HG02885 (cell line): ENCODE data around the gene TMEFF2.

Source experiments
- ATAC-seq: cut with Tn5 transposase; IDR thresholded peaks from one replicate; pipeline ENCODE4 v1.9.1; 2021; ENCODE audit warnings: mild to moderate bottlenecking; ENCODE audit not compliant: unreplicated experiment, poor library complexity

Gene TMEFF2

DNA sequence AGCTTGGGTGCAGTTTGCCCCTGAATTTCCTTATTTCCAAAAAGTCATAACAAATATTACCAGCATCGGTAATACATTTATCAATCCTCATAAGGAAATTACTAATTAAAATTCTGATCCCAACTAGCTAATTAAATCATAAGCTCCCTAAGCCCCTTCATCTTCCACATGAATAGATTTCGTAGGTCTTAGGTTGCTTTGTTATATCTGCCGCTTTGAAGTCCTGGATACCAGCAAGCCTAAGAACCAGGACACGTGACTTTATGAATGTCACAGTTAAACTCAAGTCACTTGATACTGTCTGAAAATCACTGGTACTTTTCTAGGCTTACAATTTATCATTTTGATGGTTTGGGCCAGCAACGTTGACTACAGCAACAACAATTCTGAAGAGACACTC is 213.0 kb downstream of the TMEFF2 start:
- no peak for ATAC-seq

DNA sequence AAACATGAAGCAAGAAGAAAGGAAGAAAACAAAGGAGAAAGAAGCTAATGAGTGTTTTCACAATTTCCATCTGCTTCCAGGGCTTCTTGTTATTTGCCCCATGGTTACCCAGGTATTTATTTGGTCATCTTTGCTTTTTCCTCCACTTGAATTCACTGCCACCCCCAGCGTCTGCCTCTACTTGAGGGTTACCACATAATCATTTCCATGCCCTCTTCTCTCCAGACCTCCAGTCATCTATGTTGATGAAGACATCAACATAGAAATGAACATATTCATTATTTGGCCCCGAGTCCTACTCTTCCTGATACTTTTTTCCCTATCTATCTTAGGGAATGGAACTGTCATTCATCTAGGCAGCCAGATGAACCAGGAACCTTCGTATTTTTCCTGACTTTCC is 214.2 kb downstream of the TMEFF2 start:
- ATAC-seq, result no peak

DNA sequence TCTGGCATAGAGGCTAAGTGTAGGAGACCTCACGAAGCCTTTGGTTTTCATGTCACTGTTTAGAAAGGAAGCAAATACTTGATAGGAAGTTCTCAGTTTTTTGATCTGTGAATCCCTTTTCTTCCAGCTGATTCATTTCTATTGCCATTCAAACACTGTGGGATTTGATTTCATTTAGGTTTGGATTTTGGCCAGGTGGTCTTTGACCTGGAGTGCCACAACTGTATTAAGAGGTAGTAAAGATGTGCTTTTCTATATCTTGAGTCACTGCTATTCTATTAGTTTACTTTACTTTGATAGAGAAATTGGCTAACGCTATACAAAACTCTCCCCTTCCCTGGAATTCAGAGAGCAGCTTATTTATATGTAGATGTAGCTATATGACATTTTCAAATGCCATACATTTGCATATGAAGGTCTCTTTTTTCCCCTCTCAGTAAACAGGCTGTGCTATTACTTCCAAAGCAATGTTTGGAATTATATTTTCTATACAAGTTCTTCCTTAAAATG is 215.5 kb downstream of the TMEFF2 start:
- no peak for ATAC-seq

DNA sequence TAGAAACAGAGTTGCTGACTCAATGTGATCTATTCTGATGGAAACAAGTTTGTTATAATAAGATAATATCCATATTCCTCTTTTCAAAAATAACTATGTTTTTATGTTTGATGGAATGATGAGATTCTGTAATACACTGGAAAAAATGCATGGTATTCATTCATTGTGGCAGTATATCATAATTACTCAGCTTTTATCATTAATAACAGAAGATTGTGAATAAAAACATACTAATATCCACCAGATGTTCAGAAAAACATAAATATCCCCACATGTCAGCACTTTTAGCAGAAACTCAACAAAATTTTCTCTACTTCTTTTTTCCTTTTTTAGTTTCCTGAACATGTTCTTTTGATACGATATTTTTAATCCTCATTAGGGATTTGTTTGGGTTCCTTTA is 217.0 kb downstream of the TMEFF2 start:
- no peak for ATAC-seq

DNA sequence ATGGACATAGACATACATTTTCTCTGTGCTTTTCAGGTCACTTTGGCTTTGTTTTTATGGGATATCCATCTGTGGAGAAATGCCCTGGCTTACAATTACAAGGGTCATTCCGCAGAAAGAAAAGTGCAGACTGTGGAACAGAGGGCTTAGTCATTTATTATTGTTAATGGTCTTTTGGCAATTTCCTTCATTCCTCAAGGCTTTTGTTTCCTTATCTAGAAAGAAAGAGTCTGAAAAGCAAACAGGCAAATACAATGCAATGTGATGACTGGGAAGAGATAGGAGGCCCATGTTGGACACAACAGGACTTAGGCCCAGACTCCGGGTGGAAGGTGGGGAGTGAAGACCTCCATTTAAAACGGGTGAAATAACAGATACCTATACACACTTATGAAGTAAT is 218.3 kb downstream of the TMEFF2 start:
- ATAC-seq, result no peak

DNA sequence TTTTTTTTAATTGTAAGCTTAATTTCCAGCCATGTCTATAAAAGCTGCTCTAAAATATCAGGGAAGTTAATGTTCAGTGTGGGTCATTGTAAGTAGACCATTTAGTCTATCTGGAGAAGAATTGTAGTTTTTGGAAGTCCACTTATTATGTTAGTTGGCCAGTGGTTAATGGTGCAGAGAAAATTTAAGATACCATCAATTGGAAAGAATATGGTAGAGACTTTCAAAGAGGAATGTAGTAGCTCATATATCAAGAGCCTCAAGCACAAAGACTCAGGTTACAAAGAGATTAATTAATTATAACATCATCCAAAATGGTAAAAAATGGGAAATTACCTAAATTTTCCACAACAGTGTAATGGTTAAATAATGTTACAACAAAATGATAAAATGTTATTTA is 220.1 kb downstream of the TMEFF2 start:
- no peak for ATAC-seq

DNA sequence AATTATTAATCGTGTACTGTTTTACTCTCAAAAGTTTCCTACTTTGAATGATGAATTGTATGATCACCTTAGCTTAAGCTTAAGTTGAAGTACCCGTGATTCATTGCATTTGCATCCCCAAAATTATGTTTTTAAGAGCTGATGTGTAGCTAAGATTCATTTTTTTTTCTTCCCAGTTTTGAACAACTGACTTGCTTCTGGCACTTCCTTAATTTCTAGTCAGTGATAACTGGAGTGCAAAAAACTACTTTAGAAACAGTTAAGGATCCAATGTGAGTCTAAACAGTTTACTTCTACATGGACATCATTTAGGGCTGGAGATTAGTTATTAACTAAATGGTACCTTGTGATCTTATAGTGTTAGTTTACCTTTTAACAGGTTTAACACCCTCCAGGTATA is 223.9 kb downstream of the TMEFF2 start:
- no peak for ATAC-seq

DNA sequence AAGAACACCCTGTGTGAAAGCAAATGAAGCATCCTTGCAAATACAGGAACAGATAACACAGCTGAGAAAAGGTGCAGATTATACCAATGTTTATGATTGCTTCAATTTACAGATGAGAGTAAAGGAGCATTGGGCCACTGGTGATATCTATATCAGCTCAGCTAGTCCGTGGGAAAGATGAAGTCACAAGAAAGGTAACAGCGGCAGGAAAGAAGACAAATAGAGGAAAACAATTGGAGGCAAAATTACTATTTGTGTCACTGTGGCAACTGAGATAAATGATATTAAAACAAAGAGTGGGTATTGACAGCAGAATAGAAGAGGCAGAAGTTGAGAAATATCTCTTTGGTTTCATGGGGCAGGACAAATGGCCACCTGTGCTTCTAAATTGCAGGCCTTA is 226.6 kb downstream of the TMEFF2 start:
- no peak for ATAC-seq

DNA sequence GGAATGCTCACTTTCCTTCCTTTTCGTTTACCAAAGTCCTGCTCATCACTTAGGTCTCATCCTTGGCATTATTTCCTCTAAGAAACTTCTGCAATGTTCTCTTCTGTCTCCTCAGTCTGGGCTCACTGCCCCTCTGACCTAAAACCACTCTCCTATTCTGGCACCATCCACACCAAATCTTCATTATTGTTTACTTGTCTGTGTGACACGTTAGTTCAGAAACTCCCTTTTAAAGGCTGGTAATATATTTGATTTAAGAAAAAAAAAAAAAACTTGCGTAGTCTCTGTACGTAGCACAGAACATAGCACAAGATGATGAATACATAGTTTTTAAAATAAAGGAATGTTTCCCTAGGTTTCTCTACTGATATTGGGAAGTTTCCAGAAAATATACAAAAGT is 229.0 kb downstream of the TMEFF2 start:
- ATAC-seq, result no peak

DNA sequence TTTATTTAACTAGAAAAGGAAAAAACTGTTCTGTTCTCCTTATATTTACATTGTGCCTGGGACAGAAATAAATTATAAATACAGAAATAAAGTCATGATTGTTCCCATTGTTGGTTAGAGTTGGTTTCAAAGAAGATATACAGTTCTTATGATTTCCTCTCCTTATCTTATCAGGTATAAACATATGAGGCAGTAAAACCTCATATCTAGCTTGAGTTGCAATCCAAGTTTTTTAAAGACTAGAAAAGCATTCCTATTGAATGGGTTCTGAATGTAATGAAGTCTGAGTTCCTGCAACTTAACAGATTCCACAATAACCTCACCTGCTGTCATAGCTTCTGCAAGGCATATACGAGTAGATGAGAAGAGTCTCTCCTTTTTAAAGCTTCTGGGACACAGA is 233.2 kb downstream of the TMEFF2 start:
- no peak for ATAC-seq

DNA sequence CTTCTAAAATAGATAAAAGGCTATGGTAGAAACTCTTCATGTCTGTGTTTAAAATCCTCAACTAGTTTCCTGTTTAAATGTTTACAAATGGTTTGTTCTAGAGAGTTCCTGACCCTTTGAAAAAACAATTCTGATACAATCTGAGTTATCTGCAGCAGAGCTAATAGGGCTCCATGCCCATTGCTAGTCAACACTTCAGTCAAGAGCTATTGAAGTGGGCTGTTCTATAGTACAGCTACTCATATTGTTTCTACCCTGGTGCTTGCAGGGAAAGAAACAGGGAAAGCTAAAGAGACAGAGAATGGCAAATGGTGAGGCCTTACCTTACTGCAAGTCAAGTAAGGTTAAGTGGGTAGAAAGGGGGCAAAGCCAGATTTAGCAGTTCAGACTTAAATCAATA is 235.5 kb downstream of the TMEFF2 start:
- ATAC-seq, result no peak

DNA sequence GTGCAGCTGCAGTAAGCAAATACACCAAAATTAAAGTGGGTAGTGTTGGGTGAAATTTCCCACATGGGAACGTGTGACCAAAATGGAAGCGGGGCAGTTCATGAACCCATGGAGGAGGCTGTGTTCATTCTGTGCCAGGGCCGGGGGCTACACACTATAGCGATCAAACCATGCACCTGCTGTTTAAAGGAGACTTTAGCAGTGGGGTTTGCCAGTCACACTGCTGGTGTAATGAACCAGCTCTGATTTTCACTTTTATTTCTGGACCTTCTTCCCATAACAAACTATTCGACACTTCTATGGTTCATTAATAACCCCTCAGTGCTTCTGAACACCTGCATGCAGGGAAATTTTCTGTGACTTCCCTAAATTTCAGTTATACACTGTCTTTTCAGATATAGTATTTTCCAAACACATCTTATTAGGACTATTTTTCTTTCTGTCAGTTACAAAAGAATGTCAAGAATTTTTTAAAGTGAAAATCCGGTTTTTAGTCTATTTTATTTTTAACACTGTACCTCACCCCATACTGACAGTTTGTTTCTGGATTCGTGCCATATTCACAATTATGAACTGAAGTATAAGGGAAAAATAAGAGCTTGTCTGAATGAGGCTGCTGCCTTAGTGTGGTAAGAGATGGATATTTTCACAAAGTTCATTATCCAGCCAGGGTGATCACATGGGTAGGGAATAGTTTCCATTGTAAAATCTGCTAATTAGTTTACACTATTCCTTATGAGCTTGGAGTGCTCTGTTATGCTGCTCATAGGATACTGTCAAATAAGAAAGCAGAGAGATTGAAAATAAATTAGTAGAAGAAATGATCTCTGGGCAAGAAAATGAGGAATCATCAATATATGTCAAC is 236.5 kb downstream of the TMEFF2 start:
- no peak for ATAC-seq

DNA sequence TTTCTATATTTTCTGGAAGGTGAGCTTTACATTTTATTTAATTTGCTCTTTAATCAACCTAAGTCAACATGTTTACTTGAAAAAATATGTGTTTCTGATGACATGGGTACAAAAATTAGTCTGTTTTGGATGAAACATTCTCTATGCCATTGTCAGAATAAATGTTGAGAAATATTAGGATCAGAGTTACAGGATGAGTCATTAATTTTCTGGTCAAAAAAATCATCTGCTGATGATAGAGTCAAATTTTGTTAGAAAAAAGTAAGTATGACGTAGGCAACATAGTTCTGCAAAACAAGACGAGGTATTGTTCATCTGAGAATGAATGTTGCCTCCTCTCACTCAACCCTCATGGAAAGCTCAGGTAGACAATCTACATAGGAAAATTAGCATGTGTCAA is 240.3 kb downstream of the TMEFF2 start:
- no peak for ATAC-seq

DNA sequence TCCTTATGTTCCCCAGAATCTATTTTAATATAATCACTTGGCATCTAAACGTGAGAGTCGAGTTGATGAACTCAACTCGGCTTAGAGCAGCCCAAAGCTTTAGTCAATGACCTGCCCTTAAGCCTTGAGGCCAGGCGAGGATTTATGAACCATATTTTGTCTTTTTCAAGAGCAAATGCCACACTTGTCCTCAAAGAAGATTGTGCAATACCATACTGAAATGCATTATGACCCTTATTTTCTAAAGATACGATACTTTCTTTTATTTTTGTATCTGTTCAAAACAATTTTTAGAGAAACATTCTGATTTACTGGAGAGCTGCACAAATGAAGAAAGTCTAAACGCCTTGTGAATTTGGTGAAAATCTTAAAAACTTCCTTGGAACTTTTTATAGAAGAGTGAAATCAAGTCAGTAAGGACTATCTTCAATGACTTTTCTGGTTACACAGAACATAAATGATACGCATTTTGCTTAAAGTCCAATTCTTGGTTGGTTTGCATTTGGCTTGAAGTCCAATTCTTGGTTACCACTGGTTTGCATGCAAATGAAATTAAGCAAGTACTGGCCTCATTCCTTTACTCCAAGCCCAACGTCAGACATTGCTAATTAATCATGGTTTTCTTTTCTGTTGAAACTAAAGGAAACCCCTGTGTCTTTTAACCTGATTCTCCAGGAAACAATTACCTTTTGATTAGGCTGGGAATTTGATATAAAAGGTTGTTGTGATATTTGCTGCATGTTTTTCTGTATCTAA is 242.0 kb downstream of the TMEFF2 start:
- no peak for ATAC-seq

DNA sequence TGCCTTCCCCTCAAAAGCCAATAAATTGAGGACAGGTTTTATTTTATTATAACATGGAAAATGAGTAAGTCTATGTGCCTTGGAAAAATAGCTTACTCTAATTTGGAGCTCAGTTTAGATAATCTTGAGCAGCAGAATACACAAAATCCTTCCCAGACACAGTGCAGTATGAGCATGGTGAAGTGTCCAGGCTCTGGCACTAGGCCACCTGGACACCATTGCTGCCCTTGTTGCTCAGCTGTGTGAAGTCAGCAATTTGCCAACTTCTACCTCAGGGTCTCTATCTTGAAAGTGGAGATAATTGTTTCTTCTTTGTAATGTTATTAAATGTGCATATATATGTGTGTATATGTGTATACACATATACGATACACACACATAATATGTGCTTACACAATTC is 242.9 kb downstream of the TMEFF2 start:
- ATAC-seq, result no peak

DNA sequence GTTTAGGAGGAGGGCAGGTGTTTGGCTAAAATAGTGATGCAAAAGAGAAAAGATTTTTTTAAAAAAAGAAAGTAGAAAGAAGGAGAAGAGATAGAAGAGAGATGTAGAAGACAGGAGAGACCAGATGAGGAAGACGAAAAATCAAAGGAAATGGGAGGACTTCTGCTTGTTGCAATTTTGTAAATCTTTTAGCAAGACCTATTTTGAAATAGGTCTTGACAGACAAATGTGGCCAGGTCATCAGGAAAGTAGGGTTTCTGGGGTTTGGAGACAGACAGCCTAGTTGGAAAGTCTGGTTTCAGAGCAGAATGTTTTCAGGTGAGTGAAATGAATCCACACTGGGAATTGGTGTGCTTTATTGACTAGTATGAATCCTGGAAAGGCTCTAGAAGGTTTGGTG is 243.4 kb downstream of the TMEFF2 start:
- ATAC-seq, result no peak

DNA sequence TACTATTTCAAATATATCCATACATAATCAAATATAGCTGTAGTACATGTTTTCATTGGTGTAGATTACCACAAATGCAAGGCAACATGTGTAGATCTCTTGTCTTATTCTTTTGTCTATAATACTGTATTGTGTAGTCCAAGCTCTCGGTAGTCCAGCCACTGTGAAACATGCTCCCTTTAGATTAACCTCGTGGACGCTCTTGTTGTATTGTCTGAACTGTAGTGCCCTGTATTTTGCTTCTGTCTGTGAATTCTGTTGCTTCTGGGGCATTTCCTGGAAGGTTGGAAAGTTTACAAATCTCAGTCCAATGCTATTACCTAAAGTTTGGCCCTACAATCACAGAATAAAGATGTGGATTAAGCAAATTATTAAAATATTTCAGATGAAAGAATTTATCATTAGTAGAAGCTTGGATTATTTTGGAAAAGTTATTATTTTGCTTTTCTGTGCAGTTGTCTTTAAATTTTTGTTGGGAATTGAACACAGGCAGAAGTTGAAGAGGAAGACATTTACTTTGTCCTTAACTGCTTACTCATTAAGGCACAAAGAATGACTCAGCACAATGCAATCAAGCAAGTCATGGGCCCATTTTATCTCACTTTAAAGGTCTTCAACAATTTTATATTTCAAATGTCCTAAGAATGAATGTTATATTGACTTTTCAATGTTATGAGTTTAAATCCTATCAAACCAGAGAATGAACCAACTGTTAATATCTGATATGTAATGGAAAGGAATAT is 244.4 kb downstream of the TMEFF2 start:
- no peak for ATAC-seq

DNA sequence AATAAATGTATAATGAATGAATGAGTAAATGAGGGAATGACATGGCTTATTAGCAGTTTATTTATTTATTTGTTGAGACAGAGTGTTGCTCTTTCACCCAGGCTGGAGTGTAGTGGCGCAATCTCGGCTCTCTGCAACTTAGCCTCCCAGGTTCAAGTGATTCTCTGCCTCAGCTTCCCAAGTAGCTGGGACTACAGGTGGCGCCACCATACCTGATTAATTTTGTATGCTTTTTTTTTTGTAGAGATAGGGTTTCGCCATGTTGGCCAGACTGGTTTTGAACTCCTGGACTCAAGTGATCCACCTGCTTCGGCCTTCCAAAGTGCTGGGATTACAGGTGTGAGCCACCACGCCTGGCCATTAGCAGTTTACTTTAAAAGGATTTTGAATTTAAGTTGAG is 247.5 kb downstream of the TMEFF2 start:
- no peak for ATAC-seq

DNA sequence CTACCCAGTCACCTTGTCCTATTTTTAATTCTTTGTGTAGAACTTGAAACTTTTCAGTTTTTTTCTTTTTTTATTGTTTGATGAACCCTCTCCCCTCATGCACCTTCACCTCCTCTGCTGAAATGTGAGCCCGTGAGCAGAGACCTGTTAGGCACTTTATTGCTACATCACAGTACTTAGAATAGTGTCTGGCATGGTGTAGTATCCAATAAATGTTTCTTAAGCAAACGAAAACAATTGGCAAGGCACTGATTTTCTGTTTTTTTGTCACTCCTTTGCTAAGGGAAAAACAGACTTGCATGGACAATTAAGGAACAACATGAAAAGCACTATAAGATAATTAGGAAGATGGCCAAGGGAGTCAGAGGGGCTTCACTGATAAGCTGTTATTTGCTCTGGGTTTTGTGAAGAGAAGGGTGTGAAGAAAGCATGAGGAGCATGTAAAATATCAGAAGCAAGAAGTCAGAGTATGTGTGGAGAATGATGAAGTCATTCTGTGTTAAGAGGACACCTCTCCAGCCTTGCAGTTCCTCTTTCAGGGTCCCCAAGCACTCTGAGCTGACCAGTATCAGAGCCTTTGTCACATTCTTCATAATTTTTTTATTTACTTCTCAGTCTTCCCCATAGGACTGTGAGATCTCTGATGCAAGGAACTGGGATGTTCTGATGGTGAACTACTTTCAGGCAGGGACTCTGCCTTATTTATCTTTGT is 248.1 kb downstream of the TMEFF2 start:
- peak; percentile 61 for ATAC-seq

DNA sequence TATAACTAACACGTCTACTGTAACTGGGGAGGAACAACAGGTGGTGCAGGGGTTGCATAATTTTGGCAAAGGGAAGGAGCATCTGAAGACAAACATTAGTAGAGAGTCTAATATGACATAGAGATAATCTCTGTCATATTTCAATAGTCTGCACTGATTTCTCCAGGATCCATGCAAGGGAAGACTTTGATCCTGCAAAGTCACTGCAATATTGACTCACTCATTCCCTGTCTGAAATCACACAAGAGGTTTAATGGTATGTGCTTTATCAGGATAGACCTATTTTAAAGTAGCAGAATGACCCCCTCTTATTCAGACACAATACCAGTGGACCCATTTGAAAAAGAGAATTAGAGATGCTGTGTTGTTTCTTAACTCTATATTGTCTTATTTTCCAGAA is 249.1 kb downstream of the TMEFF2 start:
- ATAC-seq, result no peak
